GM19455 (cell line): ENCODE results near the gene HUS1.
A peak's percentile ranks its signal among the peaks of the same experiment; 100 is the strongest.
"Not testable (repeated sequence)": the region's sequence is repeated elsewhere in the genome, so short reads cannot be mapped to it uniquely, and the experiment has no call there.

ENCODE experiments used
- ATAC-seq: cut with Tn5 transposase; IDR thresholded peaks from one replicate; pipeline ENCODE4 v1.9.1; 2021; ENCODE audit not compliant: unreplicated experiment

The HUS1 gene

DNA sequence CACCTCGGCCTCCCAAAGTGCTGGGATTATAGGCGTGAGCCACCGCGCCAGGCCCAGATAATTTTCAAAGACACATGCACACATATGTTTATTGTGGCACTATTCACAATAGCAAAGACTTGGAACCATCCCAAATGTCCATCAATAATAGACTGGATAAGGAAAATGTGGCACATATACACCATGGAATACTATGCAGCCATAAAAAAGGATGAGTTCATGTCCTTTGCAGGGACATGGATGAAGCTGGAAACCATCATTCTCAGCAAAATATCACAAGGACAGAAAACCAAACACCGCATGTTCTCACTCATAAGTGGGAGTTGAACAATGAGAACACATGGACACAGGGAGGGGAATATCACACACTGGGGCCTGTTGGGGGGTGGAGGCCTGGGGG, 1.2 kb upstream of the HUS1 start:
- not testable (repeated sequence) for ATAC-seq

DNA sequence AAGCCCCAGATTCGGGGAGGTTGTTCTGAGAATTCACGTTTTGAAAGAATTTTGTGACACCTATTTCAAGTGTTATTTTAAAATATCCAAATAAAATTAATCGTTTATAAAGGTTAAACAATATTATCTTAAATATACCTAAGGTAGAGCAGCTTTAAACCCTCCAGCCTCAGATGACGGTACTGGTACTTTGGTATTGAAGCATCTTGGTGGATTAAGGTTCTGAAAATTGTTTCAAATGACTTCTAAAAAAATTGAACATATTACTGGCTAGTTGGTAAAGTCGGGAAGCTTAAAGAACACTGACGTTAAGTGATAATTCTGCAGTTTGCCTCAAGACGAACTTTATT, 392 bp upstream of the HUS1 start:
- ATAC-seq: no peak

DNA sequence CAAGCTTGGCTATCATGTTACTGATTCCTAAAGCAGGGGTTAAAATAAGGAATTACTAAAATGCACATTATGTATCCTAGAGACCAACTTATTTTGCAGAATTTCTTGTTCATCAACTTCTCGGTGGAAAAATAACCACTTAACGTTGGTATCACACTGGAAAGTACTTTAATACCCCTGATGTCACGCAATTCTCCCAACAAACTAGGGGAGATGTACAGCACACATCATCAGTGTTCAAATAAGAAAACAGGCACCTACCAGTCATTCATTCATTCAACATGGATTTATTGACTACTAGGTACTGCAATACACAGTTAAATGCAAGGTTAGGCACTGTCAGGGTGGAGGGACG, 648 bp downstream of the HUS1 start:
- no peak for ATAC-seq

DNA sequence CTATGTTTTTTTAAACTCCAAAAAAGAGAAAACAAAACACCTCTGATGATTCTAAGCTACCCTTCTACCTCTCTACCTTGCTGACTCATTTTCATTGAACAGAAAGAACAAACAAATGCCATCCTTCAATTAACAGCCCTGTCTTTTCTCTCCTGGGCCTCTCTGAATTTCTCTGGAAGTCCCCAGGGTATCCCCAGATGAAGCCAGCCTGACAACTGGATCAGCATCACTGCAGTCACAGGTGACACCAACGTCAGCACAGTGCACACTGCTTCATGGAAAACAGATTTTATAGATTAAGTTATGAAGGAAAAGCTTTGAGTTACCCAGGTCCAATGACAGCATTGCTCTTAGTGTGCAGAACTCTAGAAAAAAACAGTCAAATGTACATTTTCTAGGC, 5.7 kb downstream of the HUS1 start:
- no peak for ATAC-seq

DNA sequence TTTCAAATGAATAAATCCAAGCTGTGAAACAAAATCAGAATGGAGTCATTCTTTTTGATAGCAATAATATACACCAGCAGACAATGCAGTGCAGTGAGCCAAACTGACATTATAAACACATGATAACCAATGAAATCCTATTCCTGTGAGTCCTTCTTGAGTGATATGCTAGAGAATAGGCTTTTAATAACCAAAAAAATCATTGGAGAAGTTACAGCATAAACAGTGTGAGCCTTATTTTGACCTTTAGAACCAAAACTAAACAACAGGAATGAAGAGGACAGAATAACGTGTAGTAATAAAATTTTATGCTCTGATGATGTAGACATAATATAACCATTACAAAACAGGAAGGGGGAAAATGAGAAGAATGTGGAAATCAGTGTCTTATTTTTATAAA, 8.7 kb downstream of the HUS1 start:
- no peak for ATAC-seq

DNA sequence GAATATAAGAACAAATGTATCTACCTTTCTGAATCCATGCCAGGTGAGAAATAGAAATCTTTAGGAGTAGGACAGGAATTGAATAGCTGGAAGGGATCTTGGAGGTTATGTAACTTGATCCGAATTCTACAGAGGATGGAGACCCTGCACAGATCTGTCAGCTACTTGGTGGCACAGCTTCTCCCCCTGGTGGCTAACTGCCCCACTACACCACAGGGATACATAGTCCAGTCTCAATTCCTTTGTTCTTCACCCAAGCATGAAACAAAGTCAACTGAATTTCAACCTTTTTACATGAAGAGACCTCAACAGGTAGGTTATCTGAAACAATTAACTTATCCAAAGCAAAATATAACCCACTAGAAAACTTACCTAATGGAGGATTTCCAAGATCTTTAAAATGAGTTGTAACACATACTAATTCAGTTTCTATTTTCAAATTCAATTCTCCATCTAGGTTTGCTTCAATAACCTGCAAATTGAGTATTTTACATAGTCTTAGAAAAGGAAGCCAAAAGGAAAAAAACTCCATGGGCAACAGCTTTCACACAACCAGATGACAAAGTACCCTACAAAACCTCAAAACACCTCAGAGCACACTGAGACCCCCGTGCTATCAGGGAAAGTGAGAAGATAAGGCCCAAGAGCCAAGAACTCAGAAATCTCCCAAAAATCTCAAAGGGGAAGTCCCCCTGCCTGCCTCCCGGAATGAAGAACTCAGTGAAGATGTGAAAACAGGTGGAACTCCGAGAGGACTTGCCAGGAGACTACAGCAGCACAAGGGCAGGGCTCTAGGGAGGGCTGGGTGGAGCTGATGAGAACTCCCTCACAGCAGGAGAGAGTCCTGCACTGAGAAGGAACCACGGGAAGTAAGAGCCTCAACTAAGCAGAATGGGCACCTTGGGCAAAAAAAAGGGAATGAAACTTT, 10.3 kb downstream of the HUS1 start:
- ATAC-seq: no peak

DNA sequence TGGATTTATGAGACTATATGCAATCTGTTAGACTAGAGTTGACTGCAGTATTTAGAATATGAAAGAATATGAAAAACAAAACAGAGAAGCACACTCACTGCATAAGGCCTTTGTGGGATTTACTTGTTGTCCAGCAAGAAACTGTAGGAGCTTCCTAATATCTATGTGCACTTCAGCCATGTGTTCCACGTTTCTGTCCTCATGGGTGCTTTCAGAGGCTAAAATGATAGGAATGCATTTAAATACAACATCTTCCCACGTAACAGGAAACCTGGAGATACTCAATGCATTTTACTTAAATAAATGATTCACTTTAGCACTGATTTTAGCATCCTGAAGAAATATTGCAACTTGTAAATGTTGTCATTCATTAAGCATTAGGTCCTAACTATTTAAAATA, 11.7 kb downstream of the HUS1 start:
- no peak for ATAC-seq

DNA sequence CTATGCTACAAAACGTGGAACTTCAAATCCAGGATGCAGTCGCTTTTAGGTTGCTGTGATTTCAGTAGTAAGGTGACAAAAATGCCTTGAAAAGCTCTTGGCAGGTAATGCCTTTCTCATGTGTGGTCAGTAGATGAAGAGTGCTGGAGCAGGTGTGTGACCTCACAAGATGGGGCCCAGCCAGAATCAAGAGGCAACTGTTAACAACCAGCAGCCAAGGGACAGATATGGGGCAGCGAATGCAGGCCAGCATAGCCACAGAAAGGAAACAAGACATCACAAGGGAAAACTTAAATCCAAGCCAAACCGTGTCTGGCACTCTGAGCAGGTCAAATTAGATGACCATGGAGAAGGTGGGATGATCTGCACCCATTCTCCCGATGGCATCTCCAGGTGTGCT, 12.3 kb downstream of the HUS1 start:
- ATAC-seq: no peak

DNA sequence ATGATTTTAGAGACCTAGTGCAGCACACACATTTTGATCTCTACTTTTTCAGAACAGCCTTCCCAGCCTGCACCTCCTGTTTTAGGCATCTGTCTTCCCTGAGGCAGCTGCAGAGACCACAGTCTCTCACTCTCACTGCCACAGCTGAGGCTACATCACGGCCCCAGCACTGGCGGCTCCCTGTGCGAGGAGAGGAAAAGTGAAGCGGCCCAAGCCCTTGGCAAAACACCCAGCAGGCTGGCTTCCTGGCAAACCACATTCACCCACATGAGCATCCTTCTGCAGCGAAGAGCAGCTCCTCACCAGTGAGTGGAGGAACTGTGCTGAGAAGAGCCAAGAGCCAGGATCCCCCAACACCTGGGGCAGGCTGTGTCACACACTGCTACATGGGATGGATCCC, 14.0 kb downstream of the HUS1 start:
- ATAC-seq: no peak

DNA sequence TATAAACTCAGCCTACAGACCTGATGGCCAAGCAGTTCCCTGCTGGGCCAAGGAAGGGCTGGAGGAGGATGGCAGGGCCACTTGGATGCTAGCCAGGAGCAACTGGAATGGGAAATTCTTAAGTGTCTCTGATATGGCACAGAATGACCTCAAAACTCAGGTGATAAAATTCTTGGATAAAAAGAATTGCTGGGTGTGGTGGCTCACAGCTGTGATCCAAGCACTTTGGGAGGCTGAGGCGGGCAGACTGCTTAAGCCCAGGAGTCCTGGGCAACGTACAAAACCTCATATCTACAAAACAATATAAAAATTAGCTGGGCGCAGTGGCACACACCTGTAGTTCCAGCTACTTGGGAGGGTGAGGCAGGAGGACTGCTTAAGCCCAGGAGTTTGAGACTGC, 17.2 kb downstream of the HUS1 start:
- no peak for ATAC-seq

DNA sequence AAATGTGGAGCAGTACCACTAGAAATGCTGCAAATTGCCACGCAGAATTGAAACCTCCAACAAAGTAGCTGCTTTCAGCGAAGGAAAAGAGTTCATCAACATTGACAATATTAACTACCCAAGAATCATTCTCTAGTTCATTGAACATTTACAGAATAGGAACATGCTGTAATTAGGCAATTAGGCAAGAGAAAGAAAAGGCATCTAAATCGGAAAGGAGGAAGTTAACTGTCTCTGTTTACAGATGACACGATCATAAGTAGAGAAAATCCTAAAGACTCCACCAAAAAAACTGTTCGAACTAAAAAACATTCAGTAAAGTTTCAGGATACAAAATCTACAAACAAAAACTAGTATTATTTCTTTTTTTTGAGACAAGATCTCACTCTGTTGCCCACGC, 22.3 kb downstream of the HUS1 start:
- ATAC-seq: no peak

DNA sequence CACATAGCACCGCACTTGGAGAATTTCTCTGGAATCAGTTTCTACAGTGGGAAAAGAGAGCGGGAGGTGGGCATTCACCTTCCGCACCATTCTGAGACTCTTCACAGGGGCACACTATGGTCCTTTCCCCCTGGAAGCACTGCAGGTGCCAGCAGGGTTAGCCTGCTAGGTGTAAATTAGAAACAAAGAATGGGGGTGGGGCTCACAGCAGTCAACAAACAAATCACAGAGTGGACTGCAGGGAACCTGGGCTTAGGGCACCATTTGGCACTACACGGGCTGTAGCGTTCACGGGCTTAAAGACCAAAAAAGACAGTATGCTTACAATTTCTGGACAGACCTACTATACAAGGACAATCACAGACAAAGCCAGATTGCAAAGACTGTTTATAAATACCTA, 23.2 kb downstream of the HUS1 start:
- ATAC-seq: no peak

DNA sequence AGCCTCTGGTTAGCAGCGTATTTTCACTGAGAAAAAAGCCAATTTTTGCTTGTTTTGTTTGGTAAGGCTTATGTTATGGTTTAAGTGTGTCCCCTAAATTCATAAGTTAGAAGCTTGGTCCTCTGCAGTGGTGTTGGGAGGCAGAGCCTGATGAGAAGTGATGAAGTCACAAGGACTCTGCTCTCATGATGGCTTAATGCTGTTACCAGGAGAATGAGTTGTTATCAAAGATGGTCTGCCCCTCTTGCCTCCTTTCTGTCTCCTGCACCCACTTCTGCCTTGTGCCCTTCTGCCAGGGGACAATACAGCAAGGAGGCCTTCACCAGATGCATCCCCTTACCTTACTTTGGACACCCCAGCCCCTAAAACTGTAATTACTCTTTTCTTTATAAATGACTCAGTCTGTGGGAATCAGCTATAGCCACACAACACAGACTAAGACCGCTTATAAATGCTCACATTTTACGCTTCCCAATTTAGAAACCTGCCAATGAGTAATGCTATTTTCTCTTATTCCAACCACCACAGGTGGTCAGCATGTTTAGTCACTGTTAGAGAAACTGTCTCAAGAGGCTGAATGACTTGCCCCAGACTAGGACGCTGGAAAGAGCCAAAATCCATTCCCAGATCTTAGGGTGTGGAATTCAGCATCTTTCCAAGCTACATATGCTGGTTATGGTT, 25.0 kb downstream of the HUS1 start:
- peak; percentile 26 for ATAC-seq

DNA sequence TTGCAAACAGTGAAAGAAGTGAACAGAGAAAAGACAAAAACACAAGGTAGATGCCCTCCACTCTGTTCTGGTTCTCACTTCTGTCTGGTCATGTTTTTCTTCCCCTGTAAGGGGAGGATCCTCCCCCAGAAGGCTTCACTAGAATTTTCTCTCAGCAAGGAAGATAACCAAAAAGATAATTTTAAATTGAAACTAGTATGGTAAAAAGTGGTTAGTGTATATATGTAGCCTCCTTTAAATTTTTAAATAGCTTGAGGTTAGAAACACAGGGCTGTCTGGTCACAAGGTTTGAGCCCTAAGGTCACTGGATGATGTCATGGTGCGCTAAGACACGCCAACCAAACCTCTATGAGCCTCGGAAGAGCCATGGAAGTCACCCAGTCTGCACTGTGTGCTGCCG, 25.6 kb downstream of the HUS1 start:
- peak; percentile 52 for ATAC-seq

DNA sequence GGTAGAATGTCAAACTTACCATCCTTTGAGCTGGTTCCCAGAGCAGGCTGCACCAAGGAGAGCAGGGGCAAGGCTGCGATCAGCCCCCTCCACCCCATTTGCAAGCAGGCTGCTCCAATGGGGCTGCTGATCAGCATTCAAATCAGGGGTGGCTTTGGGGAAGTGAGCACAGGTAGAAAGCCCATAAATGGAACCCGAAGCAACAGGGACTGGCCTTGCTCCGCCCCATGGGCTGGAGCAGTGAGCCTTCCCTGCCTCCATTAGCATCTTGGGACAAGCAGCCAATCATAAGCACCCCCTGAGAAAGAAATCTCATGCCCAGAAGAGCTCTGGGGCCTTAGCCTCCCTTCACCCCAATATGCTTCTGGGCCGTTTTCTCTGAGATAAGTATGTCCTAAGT, 27.2 kb downstream of the HUS1 start:
- ATAC-seq: no peak

DNA sequence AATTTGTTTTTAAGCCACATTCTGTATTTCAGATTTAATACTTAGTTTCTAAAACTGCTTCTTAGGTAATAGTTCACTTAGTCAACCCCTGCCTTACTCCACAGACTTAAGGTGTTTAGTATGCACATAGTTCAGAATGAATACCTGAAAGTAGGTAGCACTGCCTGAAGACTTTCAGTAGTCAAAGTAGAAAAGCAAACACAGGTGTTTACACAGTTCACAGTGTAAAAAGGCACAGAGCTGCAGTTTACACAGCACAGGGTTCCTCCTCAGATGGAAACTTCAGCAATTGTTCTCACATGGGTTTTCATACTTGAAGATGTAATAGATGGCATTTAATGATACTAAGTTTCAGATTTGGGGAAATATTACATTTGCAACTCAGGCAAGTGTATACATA, 28.0 kb downstream of the HUS1 start:
- ATAC-seq: no peak

DNA sequence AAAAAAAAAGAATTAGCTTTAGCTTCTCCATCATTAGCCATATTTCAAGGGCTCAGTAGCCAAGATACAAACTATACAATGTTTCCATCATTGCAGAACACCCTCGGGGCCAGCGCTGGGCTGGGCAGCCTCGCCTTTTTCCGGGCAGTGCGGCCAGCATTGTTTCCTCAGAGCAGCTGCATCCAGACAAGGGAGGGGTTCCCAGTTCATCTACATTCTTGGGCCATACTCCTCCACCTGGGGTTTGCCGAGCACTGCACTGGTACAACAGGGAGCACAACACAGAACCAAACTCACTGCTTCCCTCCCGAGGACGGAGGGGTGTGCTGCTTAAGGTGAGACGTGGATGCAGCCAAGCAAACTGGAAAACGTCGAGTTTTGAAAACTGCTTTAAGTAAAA, 28.7 kb downstream of the HUS1 start:
- no peak for ATAC-seq

DNA sequence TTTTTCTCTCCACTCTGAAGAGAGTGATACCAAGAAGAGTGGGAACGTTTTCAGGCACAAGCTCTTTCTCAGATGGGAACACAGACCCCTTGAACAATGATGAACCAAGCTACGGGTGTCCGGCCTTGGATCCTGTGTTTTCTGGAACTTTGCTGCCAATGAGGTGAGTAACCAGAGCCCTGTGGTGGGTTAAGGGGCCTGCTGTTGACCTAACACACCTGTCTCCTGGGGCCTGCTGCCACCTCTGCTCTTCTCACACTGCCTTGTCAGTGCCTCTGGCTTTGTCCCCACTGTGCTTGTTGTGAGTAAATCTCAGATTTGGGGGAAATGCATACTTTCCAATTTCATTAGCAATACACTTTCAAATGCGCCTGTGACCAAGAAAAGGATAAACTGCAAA, 29.7 kb downstream of the HUS1 start:
- ATAC-seq: no peak

DNA sequence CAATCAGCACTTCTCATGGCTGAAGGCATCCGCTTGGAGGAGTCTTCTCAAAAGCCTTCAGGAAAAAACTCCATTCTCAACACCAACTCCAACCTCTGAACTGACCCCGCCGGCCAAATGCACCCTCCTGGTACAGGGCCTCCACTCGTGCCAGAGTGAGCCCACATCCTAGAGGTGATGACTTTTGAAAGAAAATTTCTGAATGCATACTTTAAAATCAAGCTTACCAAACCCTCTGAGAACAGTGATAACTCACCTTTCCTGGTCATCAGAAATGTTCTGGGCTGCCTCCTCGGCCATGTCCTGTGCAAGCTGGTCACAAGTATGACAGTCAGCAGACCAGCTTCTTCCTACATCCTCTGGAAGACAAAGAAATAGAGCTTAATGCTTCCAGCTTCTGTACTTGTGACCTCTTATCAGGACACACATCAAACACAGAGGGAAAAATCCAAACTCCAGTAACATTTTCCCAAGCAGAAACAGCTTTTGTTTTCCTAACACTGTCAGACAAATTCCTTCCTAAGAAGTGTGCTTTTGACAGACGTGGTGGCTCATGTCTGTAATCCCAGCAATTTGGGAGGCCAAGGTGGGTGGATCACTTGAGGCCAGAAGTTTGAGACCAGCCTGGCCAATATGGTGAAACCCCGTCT, 31.1 kb downstream of the HUS1 start, which contains the start of gene PKD1L1:
TSS of gene PKD1L1 (minus strand) at position 326 of the 650 bp plus-strand sequence. CDS start at position 300, 26 bp downstream.
- ATAC-seq: no peak

DNA sequence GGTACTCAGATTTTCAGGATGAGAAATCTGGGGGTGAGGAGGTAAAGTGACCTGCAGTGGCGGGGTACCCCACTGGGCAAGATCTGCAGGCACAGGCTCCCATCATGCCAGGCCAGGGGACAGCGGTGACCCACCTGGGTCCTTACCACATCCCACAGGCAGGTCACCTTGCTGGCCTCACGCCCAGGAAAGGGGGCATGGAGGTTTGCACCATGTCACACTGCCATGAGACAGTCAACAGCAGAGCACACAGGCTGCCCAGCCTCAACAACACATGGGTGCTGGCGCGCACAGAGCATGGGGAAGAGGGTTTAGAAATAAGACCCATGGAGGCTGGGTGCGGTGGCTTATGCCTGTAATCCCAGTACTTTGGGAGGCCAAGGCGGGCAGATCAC, 32.1 kb downstream of the HUS1 start:
- ATAC-seq: no peak

DNA sequence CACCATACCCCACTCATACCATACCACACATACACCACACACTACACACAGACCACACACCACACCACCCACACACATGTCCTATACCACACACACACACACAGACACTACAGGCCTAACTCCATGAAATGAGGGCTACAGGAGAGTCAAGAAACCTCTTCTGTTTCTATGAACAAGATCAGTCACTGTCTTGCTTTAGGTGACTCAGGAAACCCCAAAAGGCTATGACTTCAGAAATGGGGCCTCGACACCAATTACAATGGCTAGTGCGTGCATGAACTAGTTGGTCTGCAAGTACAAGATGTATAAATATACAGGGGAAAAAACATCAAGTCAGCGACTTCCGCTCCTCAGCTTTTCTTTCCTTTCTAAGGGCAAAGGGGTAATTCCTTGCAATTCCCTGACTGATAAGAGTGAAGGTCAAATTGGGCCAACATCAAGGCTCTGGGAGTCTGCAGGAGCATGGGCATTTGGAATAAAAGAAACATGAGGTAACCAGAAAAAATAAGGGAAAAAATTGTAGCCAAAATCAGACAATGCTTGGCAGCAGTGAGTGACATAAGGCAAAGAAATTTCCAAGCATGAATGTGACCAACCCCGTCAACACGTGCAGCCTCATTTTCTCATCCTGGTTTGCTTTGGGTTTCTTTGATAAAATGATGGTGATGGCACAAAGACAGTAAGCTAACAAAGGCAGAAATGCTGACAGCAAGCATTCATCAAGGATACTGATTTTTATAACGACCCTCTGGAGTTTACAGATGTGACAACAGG, 32.6 kb downstream of the HUS1 start:
- no peak for ATAC-seq
